HL-60 (cell line): ENCODE results near the gene CHST3.

Experiments
- DNase-seq, 2 experiments: peaks; one replicate each; pipeline ENCODE4 v3.0.0-alpha.2; 2010 to 2020; ENCODE audit warnings: low read depth in 1 of 2, low spot score in 1 of 2
- H3K27ac ChIP-seq: fragments of 250-450 bp; sonication (Bioruptor Pico); replicated peaks from 2 replicates; pipeline ENCODE4 v1.5.1; 2020; ENCODE audit warnings: mild to moderate bottlenecking, moderate library complexity
- H3K27me3 ChIP-seq: fragments of 250-450 bp; sonication (Bioruptor Pico); 2 replicates; pipeline ENCODE4 v1.5.1; 2021; ENCODE audit warnings: mild to moderate bottlenecking, moderate library complexity; ENCODE audit not compliant: insufficient read depth, poor library complexity, severe bottlenecking
- H3K4me3 ChIP-seq: replicated peaks from 2 replicates; pipeline ENCODE4 v1.5.1; 2011; ENCODE audit warnings: mild to moderate bottlenecking, control low read depth, low read length; ENCODE audit not compliant: insufficient read depth
- GABPA ChIP-seq: IDR thresholded peaks from 2 replicates; pipeline ENCODE4 v1.6.1; 2012; ENCODE audit warnings: low read depth
- POLR2AphosphoS5 ChIP-seq: IDR thresholded peaks from 2 replicates; pipeline ENCODE4 v1.6.1; 2012; ENCODE audit warnings: low read depth
- SPI1 ChIP-seq: IDR thresholded peaks from 2 replicates; pipeline ENCODE4 v1.6.1; 2012; ENCODE audit warnings: low read depth, mild to moderate bottlenecking, borderline replicate concordance
- TF ChIP-seq, protein P1 (sequence below): IDR thresholded peaks from one replicate; pipeline ENCODE4 v1.5.1; 2011; ENCODE audit warnings: low read length, control low read depth, inconsistent platforms; ENCODE audit not compliant: insufficient read depth
- TF ChIP-seq, protein P2 (sequence below): IDR thresholded peaks from 2 replicates; pipeline ENCODE4 v1.6.1; 2012; ENCODE audit warnings: low read depth; ENCODE audit not compliant: insufficient replicate concordance

The CHST3 gene

DNA sequence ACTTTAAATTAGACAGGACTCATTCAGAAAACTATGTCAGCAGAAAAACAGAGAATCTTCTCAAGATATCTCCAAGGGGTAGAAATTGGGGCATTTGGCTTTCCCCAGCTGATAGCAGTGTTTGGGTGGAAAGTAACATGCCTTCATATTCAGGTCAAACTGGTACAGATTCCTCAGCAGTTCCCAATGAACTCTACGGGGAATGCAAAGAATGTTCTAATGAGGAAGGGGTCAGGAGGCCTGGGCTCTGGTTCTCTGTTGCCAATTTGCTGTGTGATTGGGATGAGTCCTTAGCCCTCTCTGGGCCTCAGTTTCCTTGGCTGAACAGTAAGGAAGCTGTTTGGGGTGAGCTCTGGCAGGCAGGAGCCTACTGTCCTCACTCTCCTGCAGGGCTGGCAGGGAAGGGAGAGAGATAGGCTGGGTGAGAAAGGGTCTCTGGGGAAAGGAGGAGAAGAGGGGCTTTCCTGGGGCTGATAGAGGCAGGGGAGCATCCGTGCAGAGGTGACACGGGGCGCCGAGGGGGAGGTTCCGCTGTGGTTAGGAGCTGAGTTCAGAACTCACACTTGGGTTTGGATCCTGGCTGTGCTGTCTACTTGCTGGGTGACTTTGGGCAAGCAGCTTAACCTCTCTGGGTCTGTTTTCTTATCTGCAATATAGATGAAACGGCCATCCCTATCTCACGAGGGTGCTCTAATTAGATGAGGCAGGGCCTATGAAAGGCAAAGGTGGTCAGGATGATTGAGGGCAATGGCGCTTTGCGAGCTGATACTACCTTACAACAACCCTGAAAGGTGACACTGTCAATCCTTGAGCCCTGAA is 79.0 kb downstream of the CHST3 start:
- no peak for DNase-seq
- Histone ChIP-seq H3K4me3 (no peak overlapping the region), H3K27me3 (no peaks in the 10 kb centered on the region), H3K27ac (no peak overlapping the region)
- TF ChIP-seq, protein P1, sequence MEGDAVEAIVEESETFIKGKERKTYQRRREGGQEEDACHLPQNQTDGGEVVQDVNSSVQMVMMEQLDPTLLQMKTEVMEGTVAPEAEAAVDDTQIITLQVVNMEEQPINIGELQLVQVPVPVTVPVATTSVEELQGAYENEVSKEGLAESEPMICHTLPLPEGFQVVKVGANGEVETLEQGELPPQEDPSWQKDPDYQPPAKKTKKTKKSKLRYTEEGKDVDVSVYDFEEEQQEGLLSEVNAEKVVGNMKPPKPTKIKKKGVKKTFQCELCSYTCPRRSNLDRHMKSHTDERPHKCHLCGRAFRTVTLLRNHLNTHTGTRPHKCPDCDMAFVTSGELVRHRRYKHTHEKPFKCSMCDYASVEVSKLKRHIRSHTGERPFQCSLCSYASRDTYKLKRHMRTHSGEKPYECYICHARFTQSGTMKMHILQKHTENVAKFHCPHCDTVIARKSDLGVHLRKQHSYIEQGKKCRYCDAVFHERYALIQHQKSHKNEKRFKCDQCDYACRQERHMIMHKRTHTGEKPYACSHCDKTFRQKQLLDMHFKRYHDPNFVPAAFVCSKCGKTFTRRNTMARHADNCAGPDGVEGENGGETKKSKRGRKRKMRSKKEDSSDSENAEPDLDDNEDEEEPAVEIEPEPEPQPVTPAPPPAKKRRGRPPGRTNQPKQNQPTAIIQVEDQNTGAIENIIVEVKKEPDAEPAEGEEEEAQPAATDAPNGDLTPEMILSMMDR, result no peak
- TF ChIP-seq, protein P2, sequence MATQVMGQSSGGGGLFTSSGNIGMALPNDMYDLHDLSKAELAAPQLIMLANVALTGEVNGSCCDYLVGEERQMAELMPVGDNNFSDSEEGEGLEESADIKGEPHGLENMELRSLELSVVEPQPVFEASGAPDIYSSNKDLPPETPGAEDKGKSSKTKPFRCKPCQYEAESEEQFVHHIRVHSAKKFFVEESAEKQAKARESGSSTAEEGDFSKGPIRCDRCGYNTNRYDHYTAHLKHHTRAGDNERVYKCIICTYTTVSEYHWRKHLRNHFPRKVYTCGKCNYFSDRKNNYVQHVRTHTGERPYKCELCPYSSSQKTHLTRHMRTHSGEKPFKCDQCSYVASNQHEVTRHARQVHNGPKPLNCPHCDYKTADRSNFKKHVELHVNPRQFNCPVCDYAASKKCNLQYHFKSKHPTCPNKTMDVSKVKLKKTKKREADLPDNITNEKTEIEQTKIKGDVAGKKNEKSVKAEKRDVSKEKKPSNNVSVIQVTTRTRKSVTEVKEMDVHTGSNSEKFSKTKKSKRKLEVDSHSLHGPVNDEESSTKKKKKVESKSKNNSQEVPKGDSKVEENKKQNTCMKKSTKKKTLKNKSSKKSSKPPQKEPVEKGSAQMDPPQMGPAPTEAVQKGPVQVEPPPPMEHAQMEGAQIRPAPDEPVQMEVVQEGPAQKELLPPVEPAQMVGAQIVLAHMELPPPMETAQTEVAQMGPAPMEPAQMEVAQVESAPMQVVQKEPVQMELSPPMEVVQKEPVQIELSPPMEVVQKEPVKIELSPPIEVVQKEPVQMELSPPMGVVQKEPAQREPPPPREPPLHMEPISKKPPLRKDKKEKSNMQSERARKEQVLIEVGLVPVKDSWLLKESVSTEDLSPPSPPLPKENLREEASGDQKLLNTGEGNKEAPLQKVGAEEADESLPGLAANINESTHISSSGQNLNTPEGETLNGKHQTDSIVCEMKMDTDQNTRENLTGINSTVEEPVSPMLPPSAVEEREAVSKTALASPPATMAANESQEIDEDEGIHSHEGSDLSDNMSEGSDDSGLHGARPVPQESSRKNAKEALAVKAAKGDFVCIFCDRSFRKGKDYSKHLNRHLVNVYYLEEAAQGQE, result no peak
- TF ChIP-seq GABPA (no peak), POLR2AphosphoS5 (no peak), SPI1 (no peak)

DNA sequence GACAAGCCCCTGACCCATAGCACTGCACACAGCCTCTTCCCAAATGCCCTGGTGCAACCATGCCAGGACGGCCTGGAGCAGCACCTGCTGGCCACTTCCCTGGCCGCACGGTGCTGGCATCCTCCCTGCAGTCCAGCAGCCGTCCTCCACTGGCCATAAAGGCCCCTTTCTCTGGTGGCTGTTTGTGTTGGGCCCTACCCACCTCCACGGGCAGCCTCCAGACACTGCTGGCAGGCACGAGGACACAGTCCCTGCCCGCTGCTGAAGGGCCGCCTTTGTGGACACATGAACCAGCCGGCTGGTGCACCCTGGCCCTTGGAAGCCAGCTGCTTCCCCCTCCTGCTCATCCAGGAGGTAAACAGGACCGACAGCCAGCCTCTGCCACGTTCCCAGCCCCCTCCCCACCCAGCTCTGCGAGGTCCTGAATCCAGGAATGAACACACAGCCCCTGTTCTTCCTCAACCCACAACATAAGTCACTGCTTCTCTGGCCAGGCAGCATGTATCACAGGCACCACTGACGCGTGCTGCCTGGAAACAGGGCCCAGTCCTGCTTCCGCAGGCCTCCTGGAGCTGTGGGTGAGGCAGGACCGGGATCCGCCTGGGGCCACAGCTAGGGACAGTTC is 80.3 kb downstream of the CHST3 start:
- DNase-seq, result no peak

DNA sequence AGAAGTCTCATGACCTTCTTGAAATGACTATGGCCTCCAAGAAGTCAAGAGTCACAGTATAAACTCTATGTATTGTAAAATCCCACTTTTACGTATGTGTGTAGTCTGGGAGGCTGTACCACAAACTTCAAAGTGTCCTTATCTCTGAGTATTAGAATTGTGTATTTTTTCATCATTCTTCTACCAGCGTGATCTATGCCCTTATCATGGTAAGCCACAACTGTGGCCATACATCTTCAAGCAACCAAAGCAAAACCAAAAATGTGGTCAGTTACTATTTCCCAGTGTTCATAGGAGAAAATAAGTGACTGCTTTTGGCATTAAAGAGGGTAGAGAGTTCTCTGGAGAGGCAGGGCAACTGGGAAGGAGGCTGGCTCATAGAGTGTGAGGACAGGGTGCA is 81.4 kb downstream of the CHST3 start:
- no peak for DNase-seq
- TF ChIP-seq, protein P1, result no peak
- TF ChIP-seq, protein P2, result no peak
- TF ChIP-seq POLR2AphosphoS5 (no peak), GABPA (no peak), SPI1 (no peak)
- no peaks in the 10 kb centered on the region for H3K27me3 ChIP-seq
- no peak overlapping the region for H3K4me3 ChIP-seq
- H3K27ac ChIP-seq, result no peak overlapping the region

More for the DNA sequence above, 80.3 kb downstream of the CHST3 start:
- H3K27me3 ChIP-seq, result no peaks in the 10 kb centered on the region
- no peak overlapping the region for H3K4me3 ChIP-seq
- H3K27ac ChIP-seq, result no peak overlapping the region
- TF ChIP-seq POLR2AphosphoS5 (no peak), GABPA (no peak), SPI1 (no peak)
- TF ChIP-seq, protein P1, result no peak
- TF ChIP-seq, protein P2, result no peak
